Neural cell (in vitro differentiated cells): Measurements from ENCODE around the gene CTXND2. TPM values are rescaled to one million over a fixed set of nuclear protein-coding genes. Genes with fewer than 3 reads are reported as not detected.

Source experiments
- H2AFZ ChIP-seq: fragments of 200-600, 300-800 bp; sonication (generic), shearing (Covaris generic); 2 replicates; pipeline ENCODE4 v1.6.0; 2014; ENCODE audit warnings: low read depth, mild to moderate bottlenecking, antibody characterized with exemption, low read length, moderate library complexity
- H3F3A ChIP-seq: fragments of 200-600 bp; shearing (Covaris generic); 2 replicates; pipeline ENCODE4 v1.6.1; 2016; ENCODE audit warnings: mild to moderate bottlenecking, moderate library complexity, mixed read lengths, antibody characterized with exemption, low read length; ENCODE audit not compliant: insufficient read depth, poor library complexity, severe bottlenecking
- H3K27ac ChIP-seq: fragments of 200-600, 300-800 bp; sonication (generic), shearing (Covaris generic); 2 replicates; pipeline ENCODE4 v1.5.1; 2014; ENCODE audit warnings: mild to moderate bottlenecking, low read length, moderate library complexity
- H3K27me3 ChIP-seq: fragments of 300-800, 200-600 bp; sonication (generic), shearing (Covaris generic); 2 replicates; pipeline ENCODE4 v1.6.0; 2014; ENCODE audit warnings: mild to moderate bottlenecking, low read depth, low read length, moderate library complexity; ENCODE audit not compliant: insufficient read depth
- H3K36me3 ChIP-seq: fragments of 300-800, 200-600 bp; sonication (generic), shearing (Covaris generic); 2 replicates; pipeline ENCODE4 v1.5.1; 2014; ENCODE audit warnings: mild to moderate bottlenecking, antibody characterized with exemption, low read length, moderate library complexity; ENCODE audit not compliant: insufficient read depth
- H3K4me2 ChIP-seq: fragments of 300-800, 200-600 bp; sonication (generic), shearing (Covaris generic); 2 replicates; pipeline ENCODE4 v1.6.0; 2014; ENCODE audit warnings: mild to moderate bottlenecking, low read length
- H3K4me3 ChIP-seq: fragments of 300-800, 200-600 bp; sonication (generic), shearing (Covaris generic); 2 replicates; pipeline ENCODE4 v1.5.1; 2014; ENCODE audit warnings: mild to moderate bottlenecking, low read length, moderate library complexity
- H3K79me2 ChIP-seq: fragments of 200-600 bp; shearing (Covaris generic); replicated peaks from 2 replicates; pipeline ENCODE4 v1.6.0; 2014; ENCODE audit warnings: mild to moderate bottlenecking, low read length, moderate library complexity; ENCODE audit not compliant: insufficient read depth
- H3K9ac ChIP-seq: fragments of 300-800, 200-600 bp; sonication (generic), shearing (Covaris generic); 2 replicates; pipeline ENCODE4 v1.6.1; 2016; ENCODE audit warnings: mild to moderate bottlenecking, low read length, mixed read lengths
- H3K9me2 ChIP-seq: fragments of 200-600 bp; shearing (Covaris generic); 2 replicates; pipeline ENCODE4 v1.6.1; 2016; ENCODE audit warnings: mild to moderate bottlenecking, low read length, mixed read lengths; ENCODE audit not compliant: insufficient read depth
- H3K9me3 ChIP-seq: fragments of 200-600, 300-800 bp; sonication (generic), shearing (Covaris generic); 2 replicates; pipeline ENCODE4 v1.6.1; 2016; ENCODE audit warnings: mild to moderate bottlenecking, mixed run types, low read length, moderate library complexity, mixed read lengths
- H4K20me1 ChIP-seq: fragments of 200-600 bp; shearing (Covaris generic); 2 replicates; pipeline ENCODE4 v1.6.1; 2016; ENCODE audit warnings: mild to moderate bottlenecking, mixed run types; ENCODE audit not compliant: insufficient read depth
- CTCF ChIP-seq: fragments of 450-650 bp; IDR thresholded peaks from 2 replicates; pipeline ENCODE4 v1.5.1; 2014; ENCODE audit warnings: antibody characterized with exemption, mild to moderate bottlenecking, moderate library complexity; ENCODE audit not compliant: poor library complexity, severe bottlenecking
- EP300 ChIP-seq: fragments of 450-650 bp; conservative IDR thresholded peaks from 2 replicates; pipeline ENCODE4 v1.6.1; 2014; ENCODE audit warnings: antibody characterized with exemption, mild to moderate bottlenecking, moderate library complexity; ENCODE audit not compliant: poor library complexity, severe bottlenecking
- EZH2 ChIP-seq: fragments of 200-600, 300-800 bp; shearing (Covaris generic), sonication (generic); IDR thresholded peaks from 2 replicates; pipeline ENCODE4 v1.6.1; 2014; ENCODE audit warnings: antibody characterized with exemption, low read length, borderline replicate concordance, mild to moderate bottlenecking; ENCODE audit not compliant: insufficient read depth, poor library complexity, severe bottlenecking
- MXI1 ChIP-seq: fragments of 450-650 bp; conservative IDR thresholded peaks from 2 replicates; pipeline ENCODE4 v1.6.1; 2014; ENCODE audit warnings: antibody characterized with exemption, mild to moderate bottlenecking; ENCODE audit not compliant: poor library complexity, severe bottlenecking
- POLR2AphosphoS5 ChIP-seq: IDR thresholded peaks from 2 replicates; pipeline ENCODE4 v1.6.1; 2012
- RAD21 ChIP-seq: fragments of 450-650 bp; conservative IDR thresholded peaks from 2 replicates; pipeline ENCODE4 v1.6.1; 2014; ENCODE audit warnings: antibody characterized with exemption, mild to moderate bottlenecking, moderate library complexity
- SMC3 ChIP-seq: fragments of 450-650 bp; conservative IDR thresholded peaks from 2 replicates; pipeline ENCODE4 v1.6.1; 2014; ENCODE audit warnings: antibody characterized with exemption, mild to moderate bottlenecking, moderate library complexity; ENCODE audit not compliant: poor library complexity
- TAF1 ChIP-seq: IDR thresholded peaks from 2 replicates; pipeline ENCODE4 v1.6.1; 2012; ENCODE audit warnings: low read depth
- polyA plus RNA-seq: library from polyadenylated mRNA; depleted of rRNA; stranded (reverse); fragments of >200 nt; gene quantifications from 2 replicates; pipeline ENCODE4 v1.2.3, GENCODE V29; 2014
- TF ChIP-seq, protein P1 (sequence below): IDR thresholded peaks from 2 replicates; pipeline ENCODE4 v1.6.1; 2012; ENCODE audit warnings: borderline replicate concordance

The CTXND2 gene
- polyA plus RNA-seq, 1 donor from 2014 or later = not detected

DNA sequence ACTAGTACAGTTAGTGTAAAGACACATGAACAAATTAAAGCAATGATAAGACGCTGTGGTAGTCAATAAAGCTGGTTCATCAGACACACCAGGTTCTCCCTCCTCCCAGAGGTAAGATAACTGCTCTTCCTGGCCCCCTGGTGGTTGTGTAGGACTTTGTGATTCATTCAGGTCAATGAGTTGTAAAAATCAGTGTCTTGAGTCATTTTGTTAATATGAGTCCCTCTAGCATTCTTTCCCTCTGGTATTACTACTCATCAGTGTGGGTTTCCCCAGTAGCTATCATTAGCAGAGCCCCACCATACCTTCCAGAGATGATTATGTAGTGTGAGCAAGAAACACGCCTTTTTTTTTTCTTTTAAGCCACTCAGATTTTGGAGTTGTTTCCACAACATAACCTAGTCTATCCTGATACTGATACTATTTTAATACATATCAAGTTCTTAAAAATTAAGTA is 35.6 kb downstream of the CTXND2 start:
- Histone ChIP-seq H3K27me3 (no peaks in the 10 kb centered on the region), H3K9me2 (no peaks in the 10 kb centered on the region), H3K36me3 (no peaks in the 10 kb centered on the region), H3K4me3 (no peak overlapping the region), H3K79me2 (peaks cover 9% of the 10 kb centered on the region), H3K27ac (no peak overlapping the region), H3K4me2 (no peak overlapping the region), H2AFZ (no peak overlapping the region), H3K9me3 (no peaks in the 10 kb centered on the region), H3F3A (no peaks in the 10 kb centered on the region), H3K9ac (no peak overlapping the region), H4K20me1 (no peaks in the 10 kb centered on the region)
- TF ChIP-seq EZH2 = no peak
- TF ChIP-seq SMC3 = peak; percentile 74
- peak; percentile 74 for TF ChIP-seq CTCF
- TF ChIP-seq POLR2AphosphoS5 = no peak
- TF ChIP-seq EP300 = no peak
- TF ChIP-seq, protein P1, sequence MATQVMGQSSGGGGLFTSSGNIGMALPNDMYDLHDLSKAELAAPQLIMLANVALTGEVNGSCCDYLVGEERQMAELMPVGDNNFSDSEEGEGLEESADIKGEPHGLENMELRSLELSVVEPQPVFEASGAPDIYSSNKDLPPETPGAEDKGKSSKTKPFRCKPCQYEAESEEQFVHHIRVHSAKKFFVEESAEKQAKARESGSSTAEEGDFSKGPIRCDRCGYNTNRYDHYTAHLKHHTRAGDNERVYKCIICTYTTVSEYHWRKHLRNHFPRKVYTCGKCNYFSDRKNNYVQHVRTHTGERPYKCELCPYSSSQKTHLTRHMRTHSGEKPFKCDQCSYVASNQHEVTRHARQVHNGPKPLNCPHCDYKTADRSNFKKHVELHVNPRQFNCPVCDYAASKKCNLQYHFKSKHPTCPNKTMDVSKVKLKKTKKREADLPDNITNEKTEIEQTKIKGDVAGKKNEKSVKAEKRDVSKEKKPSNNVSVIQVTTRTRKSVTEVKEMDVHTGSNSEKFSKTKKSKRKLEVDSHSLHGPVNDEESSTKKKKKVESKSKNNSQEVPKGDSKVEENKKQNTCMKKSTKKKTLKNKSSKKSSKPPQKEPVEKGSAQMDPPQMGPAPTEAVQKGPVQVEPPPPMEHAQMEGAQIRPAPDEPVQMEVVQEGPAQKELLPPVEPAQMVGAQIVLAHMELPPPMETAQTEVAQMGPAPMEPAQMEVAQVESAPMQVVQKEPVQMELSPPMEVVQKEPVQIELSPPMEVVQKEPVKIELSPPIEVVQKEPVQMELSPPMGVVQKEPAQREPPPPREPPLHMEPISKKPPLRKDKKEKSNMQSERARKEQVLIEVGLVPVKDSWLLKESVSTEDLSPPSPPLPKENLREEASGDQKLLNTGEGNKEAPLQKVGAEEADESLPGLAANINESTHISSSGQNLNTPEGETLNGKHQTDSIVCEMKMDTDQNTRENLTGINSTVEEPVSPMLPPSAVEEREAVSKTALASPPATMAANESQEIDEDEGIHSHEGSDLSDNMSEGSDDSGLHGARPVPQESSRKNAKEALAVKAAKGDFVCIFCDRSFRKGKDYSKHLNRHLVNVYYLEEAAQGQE = no peak
- peak; percentile 61 for TF ChIP-seq RAD21

GRCh38 chr1:150925080-150925479 is 38.1 kb downstream of the CTXND2 start:
- Histone ChIP-seq H3F3A (no peaks in the 10 kb centered on the region), H3K9me3 (no peaks in the 10 kb centered on the region), H2AFZ (no peak overlapping the region), H3K27me3 (no peaks in the 10 kb centered on the region), H4K20me1 (no peaks in the 10 kb centered on the region), H3K27ac (no peak overlapping the region), H3K4me3 (peak overlapping the region; percentile 73), H3K9ac (no peak overlapping the region), H3K9me2 (no peaks in the 10 kb centered on the region), H3K79me2 (peaks cover 10% of the 10 kb centered on the region), H3K36me3 (peaks cover 6% of the 10 kb centered on the region), H3K4me2 (no peak overlapping the region)
- TF ChIP-seq POLR2AphosphoS5 (no peak), SMC3 (no peak), EP300 (no peak), CTCF (no peak), RAD21 (no peak), EZH2 (no peak), MXI1 (no peak), TAF1 (no peak)
- TF ChIP-seq, protein P1 = no peak
